Mesodermal cell (in vitro differentiated cells): ENCODE data around the gene OPRM1.
"Not testable (repeated sequence)": the region's sequence is repeated elsewhere in the genome, so short reads cannot be mapped to it uniquely, and the experiment has no call there.

Experiments
- H3K27ac ChIP-seq: 2 replicates; pipeline ENCODE4 v1.7.0; 2013; ENCODE audit warnings: mild to moderate bottlenecking, low read depth, low read length, moderate library complexity; ENCODE audit not compliant: severe bottlenecking
- H3K36me3 ChIP-seq: 2 replicates; pipeline ENCODE4 v1.7.1; 2013; ENCODE audit warnings: mild to moderate bottlenecking, low read length, moderate library complexity; ENCODE audit not compliant: control insufficient read depth, insufficient read depth
- H3K4me1 ChIP-seq: one replicate; pipeline ENCODE4 v1.7.1; 2013; ENCODE audit warnings: mild to moderate bottlenecking, low read length; ENCODE audit not compliant: insufficient read depth, control insufficient read depth, poor library complexity, severe bottlenecking
- H3K4me3 ChIP-seq: 2 replicates; pipeline ENCODE4 v1.7.0; 2013; ENCODE audit warnings: low read length, control low read depth, mild to moderate bottlenecking; ENCODE audit not compliant: insufficient read depth, poor library complexity, severe bottlenecking; ENCODE audit errors: extremely low read depth
- H3K9me3 ChIP-seq: 2 replicates; pipeline ENCODE4 v1.7.1; 2013; ENCODE audit warnings: mild to moderate bottlenecking, low read length, moderate library complexity; ENCODE audit not compliant: control insufficient read depth
- WGBS, 2 experiments: methylation state at CpG; one replicate each; pipeline ENCODE4 v1.1.5; 2013; ENCODE audit warnings: missing lambda C conversion rate in 2 of 2; ENCODE audit not compliant: insufficient coverage in 2 of 2; 5-methylcytosine and 5-hydroxymethylcytosine counted together

The OPRM1 gene

GRCh38 chr6:154041001-154041400 lies 2.0 kb downstream of the OPRM1 start:
- no peak overlapping the region for H3K4me3 ChIP-seq
- H3K4me1 ChIP-seq: no peaks in the 10 kb centered on the region
- H3K9me3 ChIP-seq: no peaks in the 10 kb centered on the region
- H3K36me3 ChIP-seq: no peaks in the 10 kb centered on the region
- WGBS, 2 experiments: no CpG with 5 or more reads among the region's 2 CpGs
- H3K27ac ChIP-seq: no peak overlapping the region

- H3K36me3 ChIP-seq: no peaks in the 10 kb centered on the region
- no peak overlapping the region for H3K27ac ChIP-seq
- no peak overlapping the region for H3K4me3 ChIP-seq
- 80% methylated on average over 1 of the region's 1 CpG; no CpG with 5 or more reads in 1 of the 2 experiments for WGBS, 2 experiments
- no peaks in the 10 kb centered on the region for H3K4me1 ChIP-seq
- no peaks in the 10 kb centered on the region for H3K9me3 ChIP-seq
These were observed 14.1 kb downstream of the OPRM1 start for GRCh38 chr6:154053141-154053540.

- Histone ChIP-seq H3K27ac (no peak overlapping the region), H3K36me3 (no peaks in the 10 kb centered on the region), H3K9me3 (no peaks in the 10 kb centered on the region), H3K4me3 (no peak overlapping the region), H3K4me1 (no peaks in the 10 kb centered on the region)
- WGBS, 2 experiments: 89 to 91% methylated on average over 1 to 3 of the region's 5 CpGs
These were observed 17.5 kb downstream of the OPRM1 start for GRCh38 chr6:154056536-154056935.

GRCh38 chr6:154057098-154057497 lies 18.1 kb downstream of the OPRM1 start:
- Histone ChIP-seq H3K4me1 (no peaks in the 10 kb centered on the region), H3K4me3 (no peak overlapping the region), H3K36me3 (no peaks in the 10 kb centered on the region), H3K9me3 (no peaks in the 10 kb centered on the region), H3K27ac (no peak overlapping the region)
- 71% methylated on average over 1 of the region's 1 CpG; no CpG with 5 or more reads in 1 of the 2 experiments for WGBS, 2 experiments

GRCh38 chr6:154058963-154059680 lies 20.1 kb downstream of the OPRM1 start:
- WGBS, 2 experiments: 80 to 95% methylated on average over 3 of the region's 4 CpGs
- no peaks in the 10 kb centered on the region for H3K4me1 ChIP-seq
- no peaks in the 10 kb centered on the region for H3K9me3 ChIP-seq
- no peak overlapping the region for H3K27ac ChIP-seq
- no peak overlapping the region for H3K4me3 ChIP-seq
- no peaks in the 10 kb centered on the region for H3K36me3 ChIP-seq

- 100% methylated on average over 1 to 2 of the region's 3 CpGs for WGBS, 2 experiments
- no peaks in the 10 kb centered on the region for H3K36me3 ChIP-seq
- no peaks in the 10 kb centered on the region for H3K9me3 ChIP-seq
- H3K4me1 ChIP-seq: no peaks in the 10 kb centered on the region
- no peak overlapping the region for H3K27ac ChIP-seq
- H3K4me3 ChIP-seq: no peak overlapping the region
These were observed 21.0 kb downstream of the OPRM1 start for GRCh38 chr6:154060076-154060475.

GRCh38 chr6:154070041-154070440 lies 31.0 kb downstream of the OPRM1 start:
- Histone ChIP-seq H3K9me3 (no peaks in the 10 kb centered on the region), H3K36me3 (no peaks in the 10 kb centered on the region), H3K4me1 (no peaks in the 10 kb centered on the region), H3K27ac (no peak overlapping the region), H3K4me3 (no peak overlapping the region)
- WGBS, 2 experiments: 100% methylated on average over 1 of the region's 2 CpGs

- no peaks in the 10 kb centered on the region for H3K4me1 ChIP-seq
- no CpG with 5 or more reads among the region's 1 CpG for WGBS, 2 experiments
- no peaks in the 10 kb centered on the region for H3K9me3 ChIP-seq
- H3K4me3 ChIP-seq: no peak overlapping the region
- no peak overlapping the region for H3K27ac ChIP-seq
- no peaks in the 10 kb centered on the region for H3K36me3 ChIP-seq
These were observed 31.6 kb downstream of the OPRM1 start for GRCh38 chr6:154070657-154071056.

- no CpG with 5 or more reads among the region's 1 CpG for WGBS, 2 experiments
- H3K36me3 ChIP-seq: no peaks in the 10 kb centered on the region
- no peak overlapping the region for H3K4me3 ChIP-seq
These were observed 32.2 kb downstream of the OPRM1 start for GRCh38 chr6:154071236-154071635.

GRCh38 chr6:154071711-154072110 lies 32.7 kb downstream of the OPRM1 start:
- Histone ChIP-seq H3K4me1 (no peaks in the 10 kb centered on the region), H3K9me3 (no peaks in the 10 kb centered on the region), H3K27ac (no peak overlapping the region), H3K4me3 (no peak overlapping the region), H3K36me3 (no peaks in the 10 kb centered on the region)
- WGBS, 2 experiments: no CpG with 5 or more reads among the region's 1 CpG

More at GRCh38 chr6:154071236-154071635, 32.2 kb downstream of the OPRM1 start:
- Histone ChIP-seq H3K4me1 (no peaks in the 10 kb centered on the region), H3K9me3 (no peaks in the 10 kb centered on the region), H3K27ac (no peak overlapping the region)

- H3K36me3 ChIP-seq, H3K27ac ChIP-seq, H3K9me3 ChIP-seq, H3K4me3 ChIP-seq, H3K4me1 ChIP-seq: not testable (repeated sequence)
- 100% methylated on average over 1 of the region's 2 CpGs; no CpG with 5 or more reads in 1 of the 2 experiments for WGBS, 2 experiments
These were observed 39.6 kb downstream of the OPRM1 start for GRCh38 chr6:154078596-154078995.
